WTC11 (cell line): ENCODE data around the gene TRPV2. TPM values are rescaled to one million over a fixed set of nuclear protein-coding genes. Genes with fewer than 3 reads are reported as not detected.

Experiments used
- ATAC-seq: fragments of 200-7000 bp; cut with Tn5 transposase; 2 replicates; pipeline ENCODE4 v1.10.0; 2021; ENCODE audit warnings: mild to moderate bottlenecking, moderate library complexity
- CTCF ChIA-PET: fragments of 300-600 bp; sonication (Branson Sonifier 250); formaldehyde crosslinking; loops from one replicate; lab custom pipeline; 2021; ENCODE audit warnings: antibody characterized with exemption; lab: Charles Lee
- POLR2A ChIA-PET: fragments of 350-600 bp; sonication (Branson Sonifier 250); formaldehyde crosslinking; loops from one replicate; lab custom pipeline; 2021; ENCODE audit warnings: antibody characterized with exemption; lab: Charles Lee
- DNase-seq: peaks from one replicate; pipeline ENCODE4 v3.0.0; 2021; ENCODE audit warnings: low spot score
- H3K27ac Mint-ChIP-seq: 2 replicates; pipeline ENCODE4 v1.8.0; 2021; ENCODE audit warnings: mixed read lengths
- H3K27me3 Mint-ChIP-seq: 2 replicates; pipeline ENCODE4 v1.8.0; 2021; ENCODE audit warnings: low read depth, mild to moderate bottlenecking, moderate library complexity, mixed read lengths
- H3K36me3 Mint-ChIP-seq: 2 replicates; pipeline ENCODE4 v1.8.0; 2021; ENCODE audit warnings: mixed read lengths
- H3K4me1 Mint-ChIP-seq: 2 replicates; pipeline ENCODE4 v1.8.0; 2022; ENCODE audit warnings: mixed read lengths
- H3K4me3 Mint-ChIP-seq: 2 replicates; pipeline ENCODE4 v1.8.0; 2021; ENCODE audit warnings: mild to moderate bottlenecking, moderate library complexity, mixed read lengths
- H3K9me3 Mint-ChIP-seq: 2 replicates; pipeline ENCODE4 v1.8.0; 2021; ENCODE audit warnings: mixed read lengths
- ATF2 ChIP-seq: sonication (generic); formaldehyde crosslinking; IDR thresholded peaks from 2 replicates; pipeline ENCODE4 v1.8.1; 2022; ENCODE audit warnings: low read depth, missing genetic modification reagents, borderline replicate concordance
- E2F4 ChIP-seq: sonication (generic); formaldehyde crosslinking; IDR thresholded peaks from 2 replicates; pipeline ENCODE4 v1.8.1; 2022; ENCODE audit warnings: low read depth, mild to moderate bottlenecking, moderate library complexity, missing genetic modification reagents, borderline replicate concordance
- ELF4 ChIP-seq: sonication (generic); formaldehyde crosslinking; IDR thresholded peaks from 2 replicates; pipeline ENCODE4 v1.8.1; 2022; ENCODE audit warnings: low read depth, mild to moderate bottlenecking, moderate library complexity, missing genetic modification reagents
- KAT7 ChIP-seq: sonication (generic); formaldehyde crosslinking; IDR thresholded peaks from 2 replicates; pipeline ENCODE4 v1.8.1; 2023; ENCODE audit warnings: missing genetic modification reagents, mild to moderate bottlenecking, borderline replicate concordance
- OVOL2 ChIP-seq: fragments of 250-450 bp; sonication (Bioruptor Pico); IDR thresholded peaks from 2 replicates; pipeline ENCODE4 v1.9.0; 2021; ENCODE audit warnings: mild to moderate bottlenecking, borderline replicate concordance
- PRRX2 ChIP-seq: fragments of 250-450 bp; sonication (Bioruptor Pico); IDR thresholded peaks from 2 replicates; pipeline ENCODE4 v1.8.0; 2021; ENCODE audit warnings: mild to moderate bottlenecking
- RORB ChIP-seq: fragments of 250-450 bp; sonication (Bioruptor Pico); IDR thresholded peaks from 2 replicates; pipeline ENCODE4 v1.9.0; 2021; ENCODE audit warnings: mild to moderate bottlenecking
- SP1 ChIP-seq: sonication (generic); formaldehyde crosslinking; conservative IDR thresholded peaks from 2 replicates; pipeline ENCODE4 v1.8.1; 2022; ENCODE audit warnings: missing genetic modification reagents
- ZNF121 ChIP-seq: sonication (generic); formaldehyde crosslinking; IDR thresholded peaks from 2 replicates; pipeline ENCODE4 v1.8.0; 2023; ENCODE audit warnings: missing genetic modification reagents
- ZNF423 ChIP-seq: fragments of 250-450 bp; sonication (Bioruptor Pico); IDR thresholded peaks from 2 replicates; pipeline ENCODE4 v2.1.2; 2022; ENCODE audit warnings: mild to moderate bottlenecking, moderate library complexity
- ZNF425 ChIP-seq: fragments of 250-450 bp; sonication (Bioruptor Pico); conservative IDR thresholded peaks from 2 replicates; pipeline ENCODE4 v1.9.0; 2021; ENCODE audit warnings: mild to moderate bottlenecking
- ZNF671 ChIP-seq: fragments of 250-450 bp; sonication (Bioruptor Pico); IDR thresholded peaks from 2 replicates; pipeline ENCODE4 v1.8.0; 2021; ENCODE audit warnings: mild to moderate bottlenecking
- ZSCAN18 ChIP-seq: fragments of 250-450 bp; sonication (Bioruptor Pico); IDR thresholded peaks from 2 replicates; pipeline ENCODE4 v2.1.2; 2022; ENCODE audit warnings: mild to moderate bottlenecking, moderate library complexity
- total RNA-seq: library from RNA; stranded (reverse); gene quantifications from 3 replicates; pipeline ENCODE4 v1.2.3, GENCODE V29; 2021
- TF ChIP-seq, protein P1 (sequence below): sonication (generic); formaldehyde crosslinking; IDR thresholded peaks from 2 replicates; pipeline ENCODE4 v1.8.1; 2023; ENCODE audit warnings: mild to moderate bottlenecking, missing genetic modification reagents, borderline replicate concordance
- TF ChIP-seq, protein P2 (sequence below): sonication (generic); formaldehyde crosslinking; IDR thresholded peaks from 2 replicates; pipeline ENCODE4 v1.8.1; 2023; ENCODE audit warnings: mild to moderate bottlenecking, missing genetic modification reagents, moderate library complexity
- TF ChIP-seq, protein P3 (sequence below): fragments of 250-450 bp; sonication (Bioruptor Pico); IDR thresholded peaks from 2 replicates; pipeline ENCODE4 v1.9.0; 2021; ENCODE audit warnings: mild to moderate bottlenecking
- TF ChIP-seq, protein P4 (sequence below): sonication (generic); formaldehyde crosslinking; IDR thresholded peaks from 2 replicates; pipeline ENCODE4 v1.8.1; 2022; ENCODE audit warnings: mild to moderate bottlenecking, moderate library complexity, missing genetic modification reagents

The TRPV2 gene
- total RNA-seq, 1 experiment from 2014 or later = 3.5 TPM

- no peak for TF ChIP-seq ATF2
- TF ChIP-seq, protein P1, sequence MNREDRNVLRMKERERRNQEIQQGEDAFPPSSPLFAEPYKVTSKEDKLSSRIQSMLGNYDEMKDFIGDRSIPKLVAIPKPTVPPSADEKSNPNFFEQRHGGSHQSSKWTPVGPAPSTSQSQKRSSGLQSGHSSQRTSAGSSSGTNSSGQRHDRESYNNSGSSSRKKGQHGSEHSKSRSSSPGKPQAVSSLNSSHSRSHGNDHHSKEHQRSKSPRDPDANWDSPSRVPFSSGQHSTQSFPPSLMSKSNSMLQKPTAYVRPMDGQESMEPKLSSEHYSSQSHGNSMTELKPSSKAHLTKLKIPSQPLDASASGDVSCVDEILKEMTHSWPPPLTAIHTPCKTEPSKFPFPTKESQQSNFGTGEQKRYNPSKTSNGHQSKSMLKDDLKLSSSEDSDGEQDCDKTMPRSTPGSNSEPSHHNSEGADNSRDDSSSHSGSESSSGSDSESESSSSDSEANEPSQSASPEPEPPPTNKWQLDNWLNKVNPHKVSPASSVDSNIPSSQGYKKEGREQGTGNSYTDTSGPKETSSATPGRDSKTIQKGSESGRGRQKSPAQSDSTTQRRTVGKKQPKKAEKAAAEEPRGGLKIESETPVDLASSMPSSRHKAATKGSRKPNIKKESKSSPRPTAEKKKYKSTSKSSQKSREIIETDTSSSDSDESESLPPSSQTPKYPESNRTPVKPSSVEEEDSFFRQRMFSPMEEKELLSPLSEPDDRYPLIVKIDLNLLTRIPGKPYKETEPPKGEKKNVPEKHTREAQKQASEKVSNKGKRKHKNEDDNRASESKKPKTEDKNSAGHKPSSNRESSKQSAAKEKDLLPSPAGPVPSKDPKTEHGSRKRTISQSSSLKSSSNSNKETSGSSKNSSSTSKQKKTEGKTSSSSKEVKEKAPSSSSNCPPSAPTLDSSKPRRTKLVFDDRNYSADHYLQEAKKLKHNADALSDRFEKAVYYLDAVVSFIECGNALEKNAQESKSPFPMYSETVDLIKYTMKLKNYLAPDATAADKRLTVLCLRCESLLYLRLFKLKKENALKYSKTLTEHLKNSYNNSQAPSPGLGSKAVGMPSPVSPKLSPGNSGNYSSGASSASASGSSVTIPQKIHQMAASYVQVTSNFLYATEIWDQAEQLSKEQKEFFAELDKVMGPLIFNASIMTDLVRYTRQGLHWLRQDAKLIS = no peak
- no peak for TF ChIP-seq RORB (CRISPR knock-in tag)
- TF ChIP-seq, protein P2, sequence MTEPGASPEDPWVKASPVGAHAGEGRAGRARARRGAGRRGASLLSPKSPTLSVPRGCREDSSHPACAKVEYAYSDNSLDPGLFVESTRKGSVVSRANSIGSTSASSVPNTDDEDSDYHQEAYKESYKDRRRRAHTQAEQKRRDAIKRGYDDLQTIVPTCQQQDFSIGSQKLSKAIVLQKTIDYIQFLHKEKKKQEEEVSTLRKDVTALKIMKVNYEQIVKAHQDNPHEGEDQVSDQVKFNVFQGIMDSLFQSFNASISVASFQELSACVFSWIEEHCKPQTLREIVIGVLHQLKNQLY (CRISPR knock-in tag) = peak; percentile 32; the same call in 1 of the 2 replicates
- TF ChIP-seq PRRX2 (CRISPR knock-in tag) = 0 out of 2 replicates have a peak, but pooled peaks have one; percentile 52
- TF ChIP-seq ZNF423 = no peak
- no peak for TF ChIP-seq E2F4
- TF ChIP-seq ELF4 (CRISPR knock-in tag) = no peak
- no peak for TF ChIP-seq KAT7 (CRISPR knock-in tag)
- peak; percentile 92 for TF ChIP-seq ZNF671 (CRISPR knock-in tag)
- TF ChIP-seq, protein P3, sequence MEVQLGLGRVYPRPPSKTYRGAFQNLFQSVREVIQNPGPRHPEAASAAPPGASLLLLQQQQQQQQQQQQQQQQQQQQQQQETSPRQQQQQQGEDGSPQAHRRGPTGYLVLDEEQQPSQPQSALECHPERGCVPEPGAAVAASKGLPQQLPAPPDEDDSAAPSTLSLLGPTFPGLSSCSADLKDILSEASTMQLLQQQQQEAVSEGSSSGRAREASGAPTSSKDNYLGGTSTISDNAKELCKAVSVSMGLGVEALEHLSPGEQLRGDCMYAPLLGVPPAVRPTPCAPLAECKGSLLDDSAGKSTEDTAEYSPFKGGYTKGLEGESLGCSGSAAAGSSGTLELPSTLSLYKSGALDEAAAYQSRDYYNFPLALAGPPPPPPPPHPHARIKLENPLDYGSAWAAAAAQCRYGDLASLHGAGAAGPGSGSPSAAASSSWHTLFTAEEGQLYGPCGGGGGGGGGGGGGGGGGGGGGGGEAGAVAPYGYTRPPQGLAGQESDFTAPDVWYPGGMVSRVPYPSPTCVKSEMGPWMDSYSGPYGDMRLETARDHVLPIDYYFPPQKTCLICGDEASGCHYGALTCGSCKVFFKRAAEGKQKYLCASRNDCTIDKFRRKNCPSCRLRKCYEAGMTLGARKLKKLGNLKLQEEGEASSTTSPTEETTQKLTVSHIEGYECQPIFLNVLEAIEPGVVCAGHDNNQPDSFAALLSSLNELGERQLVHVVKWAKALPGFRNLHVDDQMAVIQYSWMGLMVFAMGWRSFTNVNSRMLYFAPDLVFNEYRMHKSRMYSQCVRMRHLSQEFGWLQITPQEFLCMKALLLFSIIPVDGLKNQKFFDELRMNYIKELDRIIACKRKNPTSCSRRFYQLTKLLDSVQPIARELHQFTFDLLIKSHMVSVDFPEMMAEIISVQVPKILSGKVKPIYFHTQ (CRISPR knock-in tag) = peak; percentile 9; the same call in 1 of the 2 replicates
Observed at GRCh38 chr17:16442141-16442540, 26.8 kb downstream of the TRPV2 start (continued).

DNA sequence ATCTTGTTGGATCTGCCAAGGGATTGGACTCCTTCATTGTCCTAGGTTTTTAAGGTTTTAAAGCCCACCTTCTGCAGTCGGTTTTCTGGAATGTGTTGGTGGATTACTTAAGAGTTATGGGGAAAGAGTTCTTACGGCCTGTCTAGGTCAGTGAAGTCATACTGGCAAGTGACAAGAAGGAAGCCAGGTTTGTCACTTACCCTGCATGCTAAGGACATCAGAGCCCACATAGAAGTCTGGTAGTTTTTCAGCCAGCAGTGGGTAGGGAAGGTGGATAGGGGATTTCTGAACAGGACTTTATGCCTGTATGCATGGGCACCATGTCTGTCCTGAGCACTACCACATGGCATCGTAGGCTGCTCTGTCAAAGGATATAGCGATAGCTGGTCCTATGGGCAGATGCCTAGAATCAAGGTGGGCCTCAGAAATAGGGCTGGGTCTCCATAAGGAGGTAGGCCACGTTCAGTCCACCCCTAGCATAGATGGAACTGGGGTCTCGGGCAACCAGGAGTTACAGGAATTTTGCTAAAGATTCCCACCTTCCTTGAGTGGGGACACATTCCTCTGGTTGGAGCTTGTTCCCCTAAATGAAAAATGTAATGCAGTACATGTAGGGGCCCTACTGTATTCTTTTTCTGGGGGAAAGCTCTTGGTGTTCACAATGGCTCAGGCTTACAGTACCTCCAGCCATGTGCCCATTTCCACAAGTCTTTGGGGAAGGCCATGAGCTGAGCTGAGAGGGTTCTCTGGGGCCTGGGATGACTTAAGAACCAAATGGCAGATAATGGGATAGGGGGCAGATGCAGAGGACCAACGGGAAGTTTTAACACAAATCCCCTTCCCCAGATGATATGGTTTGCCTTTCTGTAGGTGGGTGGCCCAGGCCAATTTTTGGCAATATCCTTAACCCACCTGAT is 27.5 kb downstream of the TRPV2 start:
- H3K4me1 Mint-ChIP-seq = peaks cover 58% of the 10 kb centered on the region
- ChIA-PET POLR2A (interaction anchor here (0.8 to 2.0 kb wide), 6 partner anchors 11 to 93 kb away, joined by 3 to 9 read pairs (median 4); no protein-coding TSS in a partner anchor), CTCF (interaction anchor here (0.9 to 3.8 kb wide), 5 partner anchors 10 to 79 kb away, joined by 3 to 20 read pairs (median 5); partner anchors contain the start of gene TRPV2)
- H3K9me3 Mint-ChIP-seq = no peaks in the 10 kb centered on the region
- no peaks in the 10 kb centered on the region for H3K27me3 Mint-ChIP-seq
- 0 out of 2 replicates have a peak overlapping the region, but pooled peaks have one; percentile 99 for H3K4me3 Mint-ChIP-seq
- peak overlapping the region; percentile 95 for H3K27ac Mint-ChIP-seq
- peaks cover 55% of the 10 kb centered on the region for H3K36me3 Mint-ChIP-seq
- ATAC-seq (peak; percentile 2), DNase-seq (no peak)
- TF ChIP-seq ZNF425 (CRISPR knock-in tag) (peak; percentile 81), OVOL2 (no peak), SP1 (0 out of 2 replicates have a peak, but pooled peaks have one; percentile 13), ZSCAN18 (CRISPR knock-in tag) (0 out of 2 replicates have a peak, but pooled peaks have one; percentile 34), ZNF121 (CRISPR knock-in tag) (no peak)
- TF ChIP-seq, protein P4, sequence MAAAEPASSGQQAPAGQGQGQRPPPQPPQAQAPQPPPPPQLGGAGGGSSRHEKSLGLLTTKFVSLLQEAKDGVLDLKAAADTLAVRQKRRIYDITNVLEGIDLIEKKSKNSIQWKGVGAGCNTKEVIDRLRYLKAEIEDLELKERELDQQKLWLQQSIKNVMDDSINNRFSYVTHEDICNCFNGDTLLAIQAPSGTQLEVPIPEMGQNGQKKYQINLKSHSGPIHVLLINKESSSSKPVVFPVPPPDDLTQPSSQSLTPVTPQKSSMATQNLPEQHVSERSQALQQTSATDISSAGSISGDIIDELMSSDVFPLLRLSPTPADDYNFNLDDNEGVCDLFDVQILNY (CRISPR knock-in tag) = no peak
